ENCODE results near the gene OSBPL8.

GRCh38 chr12:76345569-76345968, 214.0 kb downstream of the OSBPL8 start:
- TF ChIP-seq POLR2A (IDR thresholded peaks at IDR 0.05; ENCODE audit: low read length) (no peak), GATA1 (IDR thresholded peaks at IDR 0.05; ENCODE audit: low read depth, low read length) (no peak)
